Common myeloid progenitor, CD34-positive (primary cell): Measurements from ENCODE around the gene EIF5A.

Experiments
- CTCF ChIA-PET: fragments of 350-600 bp; sonication (Branson Sonifier 250); formaldehyde crosslinking; loops from one replicate; lab custom pipeline; 2021; ENCODE audit warnings: antibody characterized with exemption; lab: Charles Lee
- POLR2A ChIA-PET: fragments of 350-600 bp; sonication (Branson Sonifier 250); formaldehyde crosslinking; loops from one replicate; lab custom pipeline; 2021; ENCODE audit warnings: antibody characterized with exemption; lab: Charles Lee
- DNase-seq, 3 donors: peaks; one replicate each; pipeline versions ENCODE4 v3.0.0 to v3.0.0-alpha.2; 2013
- H3K27ac ChIP-seq, 2 experiments: 1 replicate in 1 of 2; 2 replicates in 1 of 2; pipeline ENCODE4 v1.7.0; 2013; ENCODE audit warnings: inconsistent platforms in 2 of 2, low read length in 2 of 2, mild to moderate bottlenecking in 2 of 2, low read depth in 1 of 2, moderate library complexity in 1 of 2; ENCODE audit not compliant: severe bottlenecking in 2 of 2, insufficient read depth in 1 of 2, poor library complexity in 1 of 2
- H3K27me3 ChIP-seq, 5 experiments: replicated peaks in 2 of 5; 1 replicate in 3 of 5; 2 replicates in 2 of 5; pipeline versions ENCODE4 v1.6.1 to v1.7.0; 2013; ENCODE audit warnings: low read length in 4 of 5, mild to moderate bottlenecking in 2 of 5, moderate library complexity in 2 of 5, inconsistent platforms in 1 of 5; ENCODE audit not compliant: insufficient read depth in 5 of 5, control insufficient read depth in 4 of 5
- H3K36me3 ChIP-seq, 4 experiments: 1 replicate in 2 of 4; 2 replicates in 2 of 4; pipeline versions ENCODE4 v1.6.1 to v1.7.0; 2013; ENCODE audit warnings: low read length in 3 of 4, control low read depth in 1 of 4, mild to moderate bottlenecking in 1 of 4; ENCODE audit not compliant: control insufficient read depth in 4 of 4, insufficient read depth in 4 of 4
- H3K4me1 ChIP-seq, 4 experiments: 1 replicate in 3 of 4; 2 replicates in 1 of 4; pipeline versions ENCODE4 v1.6.1 to v1.7.1; 2013; ENCODE audit warnings: low read length in 3 of 4, mild to moderate bottlenecking in 3 of 4, control low read depth in 1 of 4, inconsistent platforms in 1 of 4, moderate library complexity in 1 of 4; ENCODE audit not compliant: control insufficient read depth in 4 of 4, insufficient read depth in 4 of 4; ENCODE audit errors: control extremely low read depth in 1 of 4
- H3K4me3 ChIP-seq, 7 experiments: 1 replicate in 4 of 7; 2 replicates in 3 of 7; pipeline versions ENCODE4 v1.5.1 to v1.7.0; 2013; ENCODE audit warnings: mild to moderate bottlenecking in 7 of 7, low read length in 6 of 7, moderate library complexity in 6 of 7, inconsistent platforms in 2 of 7, low read depth in 2 of 7, control low read depth in 1 of 7; ENCODE audit not compliant: insufficient read depth in 4 of 7, control insufficient read depth in 1 of 7; ENCODE audit errors: extremely low read depth in 1 of 7
- H3K9me3 ChIP-seq, 5 experiments: 1 replicate in 4 of 5; 2 replicates in 1 of 5; pipeline versions ENCODE4 v1.6.1 to v1.7.1; 2013; ENCODE audit warnings: low read length in 4 of 5, mild to moderate bottlenecking in 2 of 5, inconsistent platforms in 1 of 5, low read depth in 1 of 5, moderate library complexity in 1 of 5; ENCODE audit not compliant: control insufficient read depth in 4 of 5, insufficient read depth in 2 of 5; ENCODE audit errors: control extremely low read depth in 1 of 5
- WGBS: methylation state at CpG from one replicate; pipeline ENCODE4 v1.1.5; 2013; ENCODE audit not compliant: insufficient coverage; 5-methylcytosine and 5-hydroxymethylcytosine counted together

The EIF5A gene

DNA sequence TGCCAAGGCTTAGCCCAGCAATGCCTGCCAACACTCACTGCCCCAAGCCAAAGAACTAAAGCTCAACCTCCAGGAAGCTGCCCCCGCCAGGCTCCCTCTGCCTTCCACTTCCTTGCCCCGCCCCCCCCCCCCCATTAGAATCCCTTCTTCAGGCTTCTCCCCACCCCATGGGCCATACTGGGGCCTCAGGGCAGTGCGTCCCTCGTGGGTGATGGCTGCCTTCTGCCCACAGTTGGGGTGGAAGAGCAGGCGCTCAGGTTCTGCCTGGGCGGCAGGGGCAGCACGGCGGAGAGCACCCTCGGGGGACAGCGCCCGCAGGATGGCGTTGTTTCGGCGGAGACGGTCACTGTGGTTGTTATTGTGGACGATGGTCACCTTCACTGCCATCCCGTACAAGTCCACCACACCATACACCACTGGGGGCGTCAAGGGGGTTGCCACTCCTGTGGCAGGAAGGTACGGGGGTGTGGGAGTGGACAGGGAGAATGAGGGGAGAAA lies 17.7 kb downstream of the EIF5A start:
- H3K36me3 ChIP-seq: peaks cover 13 to 71% (median 57%) of the 10 kb centered on the region in 4 experiments
- 100% methylated on average over 5 of the region's 19 CpGs for WGBS
- peaks cover 3 to 18% (median 14%) of the 10 kb centered on the region in 4 experiments for H3K4me1 ChIP-seq
- ChIA-PET CTCF (interaction anchor here (0.9 to 12.8 kb wide), 9 partner anchors 9 to 127 kb away, joined by 3 to 314 read pairs (median 3); partner anchors contain the start of genes ACAP1, GPS2 and TMEM95), POLR2A (interaction anchor here (1.0 kb wide), 1 partner anchor 19 kb away, joined by 4 read pairs; no protein-coding TSS in a partner anchor)
- no peak overlapping the region for H3K27ac ChIP-seq
- DNase-seq: no peak
- no peaks in the 10 kb centered on the region for H3K9me3 ChIP-seq
- no peaks in the 10 kb centered on the region for H3K27me3 ChIP-seq
- H3K4me3 ChIP-seq: no peak overlapping the region

DNA sequence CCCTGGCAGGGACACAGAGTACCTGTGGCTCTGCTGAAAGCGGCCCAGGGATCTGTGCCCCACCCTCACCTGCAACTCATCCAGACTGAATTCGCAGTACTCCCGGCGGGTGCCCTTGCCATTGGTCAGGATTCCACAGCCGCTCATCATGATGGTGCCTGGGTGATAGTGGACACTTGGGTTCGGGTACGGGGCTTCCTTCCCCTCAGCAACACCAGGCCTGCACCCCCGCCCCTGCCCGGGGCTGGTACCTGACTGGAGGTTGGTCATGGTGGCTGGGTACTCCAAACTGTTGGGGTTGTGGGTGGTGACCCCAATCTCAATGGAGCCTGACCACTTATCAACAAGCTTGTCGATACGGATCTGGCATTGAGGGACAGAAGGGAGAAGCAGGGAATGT lies 18.8 kb downstream of the EIF5A start:
- H3K9me3 ChIP-seq: no peaks in the 10 kb centered on the region
- H3K27me3 ChIP-seq: no peaks in the 10 kb centered on the region
- peaks cover 8 to 60% (median 48%) of the 10 kb centered on the region in 4 experiments for H3K36me3 ChIP-seq
- CTCF ChIA-PET: interaction anchor here (0.9 to 12.8 kb wide), 8 partner anchors 8 to 234 kb away, joined by 3 to 314 read pairs (median 6); partner anchors contain the start of genes ACAP1 and GPS2
- H3K27ac ChIP-seq: no peak overlapping the region
- H3K4me1 ChIP-seq: peaks cover 3 to 26% (median 23%) of the 10 kb centered on the region in 4 experiments
- no peak overlapping the region for H3K4me3 ChIP-seq
- no peak for DNase-seq
- POLR2A ChIA-PET: no interaction called here
- WGBS: 100% methylated on average over 6 of the region's 11 CpGs

- Histone ChIP-seq H3K36me3 (peaks cover 8 to 51% (median 41%) of the 10 kb centered on the region in 4 experiments), H3K9me3 (no peaks in the 10 kb centered on the region), H3K27ac (no peak overlapping the region), H3K4me3 (no peak overlapping the region), H3K4me1 (peaks cover 5 to 31% (median 27%) of the 10 kb centered on the region in 4 experiments), H3K27me3 (no peaks in the 10 kb centered on the region)
- WGBS: no CpG with 5 or more reads among the region's 7 CpGs
- CTCF ChIA-PET: interaction anchor here (1.0 to 12.8 kb wide), 7 partner anchors 12 to 233 kb away, joined by 3 to 314 read pairs (median 7); partner anchors contain the start of genes ACAP1 and GPS2
- POLR2A ChIA-PET: no interaction called here
- DNase-seq: no peak
These were observed 19.6 kb downstream of the EIF5A start for GRCh38 chr17:7327056-7327455.

- H3K9me3 ChIP-seq: no peaks in the 10 kb centered on the region
- peak overlapping the region in 1 of 7 experiments; percentile 90 for H3K4me3 ChIP-seq
- H3K27me3 ChIP-seq: no peaks in the 10 kb centered on the region
- WGBS: 98% methylated on average over 9 of the region's 17 CpGs
- peaks cover 5 to 35% (median 32%) of the 10 kb centered on the region in 4 experiments for H3K4me1 ChIP-seq
- ChIA-PET POLR2A (no interaction called here), CTCF (interaction anchor here (1.0 to 12.8 kb wide), 6 partner anchors 12 to 30 kb away, joined by 3 to 314 read pairs (median 9); partner anchors contain the start of genes ACAP1 and GPS2)
- no peak overlapping the region for H3K27ac ChIP-seq
- peaks cover 7 to 47% (median 37%) of the 10 kb centered on the region in 4 experiments for H3K36me3 ChIP-seq
- DNase-seq: no peak
These were observed 20.1 kb downstream of the EIF5A start for GRCh38 chr17:7327501-7327900.

DNA sequence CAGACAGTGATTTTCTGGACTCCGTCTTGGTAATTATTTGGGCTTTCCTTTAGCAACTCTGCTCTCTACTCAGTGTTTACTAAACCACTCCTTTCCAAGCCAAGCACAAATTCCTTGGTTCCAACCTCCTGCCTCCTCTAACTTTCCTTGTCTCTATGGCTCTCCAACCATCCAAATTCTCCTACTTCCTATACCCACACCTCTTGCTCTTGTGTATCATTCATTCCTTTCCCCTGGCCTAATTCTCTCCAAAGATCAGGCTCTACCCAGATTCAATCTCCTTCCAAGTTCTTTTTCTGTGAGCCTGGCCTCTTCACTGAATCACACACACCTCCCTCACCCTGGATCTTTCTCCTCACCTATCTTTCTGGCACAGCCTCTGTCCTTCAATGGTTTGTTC lies 20.6 kb downstream of the EIF5A start:
- 88% methylated on average over 1 of the region's 1 CpG for WGBS
- H3K9me3 ChIP-seq: no peaks in the 10 kb centered on the region
- H3K4me1 ChIP-seq: peaks cover 5 to 38% (median 32%) of the 10 kb centered on the region in 4 experiments
- peaks cover 2 to 42% (median 32%) of the 10 kb centered on the region in 4 experiments for H3K36me3 ChIP-seq
- no peaks in the 10 kb centered on the region for H3K27me3 ChIP-seq
- ChIA-PET CTCF (interaction anchor here (1.4 to 12.8 kb wide), 4 partner anchors 12 to 31 kb away, joined by 4 to 314 read pairs (median 10); partner anchors contain the start of gene ACAP1), POLR2A (interaction anchor here (0.7 kb wide), 1 partner anchor 156 kb away, joined by 3 read pairs; the partner anchor contains the start of gene POLR2A)
- DNase-seq: no peak
- H3K27ac ChIP-seq: peak overlapping the region in 1 of 2 experiments; percentile 87
- peak overlapping the region in 4 of 7 experiments; percentile 90 to 97 (median 91) for H3K4me3 ChIP-seq

- CTCF ChIA-PET: interaction anchor here (1.4 to 12.8 kb wide), 6 partner anchors 9 to 32 kb away, joined by 4 to 314 read pairs (median 8); partner anchors contain the start of genes ACAP1 and TMEM95
- 0% methylated on average over 38 of the region's 50 CpGs for WGBS
These were observed 21.5 kb downstream of the EIF5A start, which contains the start of gene NEURL4 for GRCh38 chr17:7328840-7329373. TSS of gene NEURL4 (minus strand) at chr17:7329335. CDS start at chr17:7329312, 23 bp downstream.

More at GRCh38 chr17:7328840-7329373, 21.5 kb downstream of the EIF5A start, which contains the start of gene NEURL4:
- H3K36me3 ChIP-seq: peaks cover 0 to 33% (median 24%) of the 10 kb centered on the region in 4 experiments
- H3K4me1 ChIP-seq: peaks cover 5 to 38% (median 32%) of the 10 kb centered on the region in 4 experiments
- peak within 1 kb of the TSS; percentile 74 to 97 (median 90) for H3K4me3 ChIP-seq
- no peaks in the 10 kb centered on the region for H3K9me3 ChIP-seq
- no peak for DNase-seq
- peak within 1 kb of the TSS; percentile 66 to 87 for H3K27ac ChIP-seq
- H3K27me3 ChIP-seq: no peaks in the 10 kb centered on the region
- POLR2A ChIA-PET: interaction anchor here (0.7 to 1.0 kb wide), 2 partner anchors 20 to 156 kb away, joined by 3 to 4 read pairs; partner anchors contain the start of gene POLR2A
